Epithelial cell of umbilical artery (primary cell): ENCODE data around the gene KCNG2. TPM values are rescaled to one million over a fixed set of nuclear protein-coding genes. Genes with fewer than 3 reads are reported as not detected.

Experiments used
- total RNA-seq: library from RNA; depleted of rRNA; stranded (reverse); fragments of >200 nt; gene quantifications from 2 replicates; pipeline ENCODE4 v1.2.3, GENCODE V29; 2014

Gene KCNG2
- not detected in 2 replicates for total RNA-seq

GRCh38 chr18:79797518-79798345 lies at the start of gene KCNG2:
Gene KCNG2 (plus strand): TSS chr18:79797938. CDS start chr18:79863668, 65,730 bp downstream.

Other genes starting within 250 kb of the KCNG2 start
- gene CTDP1, start 118.1 kb upstream of the KCNG2 start, total RNA-seq, result 24.8 and 29.6 TPM in 2 replicates
- 34.0 and 37.0 TPM in 2 replicates for gene SLC66A2, start 153.7 kb downstream of the KCNG2 start, total RNA-seq
- 3.9 and 4.9 TPM in 2 replicates for gene HSBP1L1, start 166.7 kb downstream of the KCNG2 start, total RNA-seq
- 60.0 and 85.1 TPM in 2 replicates for gene TXNL4A, start 190.6 kb downstream of the KCNG2 start, total RNA-seq
- 32.2 and 38.5 TPM in 2 replicates for gene RBFA, start 236.5 kb downstream of the KCNG2 start, total RNA-seq